NCI-H2196 treated with DMSO at 0.1 percent for 48 hours (cell line): Measurements from ENCODE around the gene HLA-DOB.

Experiments used
- DNase-seq: peaks from one replicate; lab custom pipeline; 2025; ENCODE audit not compliant: unreplicated experiment; lab: John Stamatoyannopoulos, UW

Gene HLA-DOB

DNA sequence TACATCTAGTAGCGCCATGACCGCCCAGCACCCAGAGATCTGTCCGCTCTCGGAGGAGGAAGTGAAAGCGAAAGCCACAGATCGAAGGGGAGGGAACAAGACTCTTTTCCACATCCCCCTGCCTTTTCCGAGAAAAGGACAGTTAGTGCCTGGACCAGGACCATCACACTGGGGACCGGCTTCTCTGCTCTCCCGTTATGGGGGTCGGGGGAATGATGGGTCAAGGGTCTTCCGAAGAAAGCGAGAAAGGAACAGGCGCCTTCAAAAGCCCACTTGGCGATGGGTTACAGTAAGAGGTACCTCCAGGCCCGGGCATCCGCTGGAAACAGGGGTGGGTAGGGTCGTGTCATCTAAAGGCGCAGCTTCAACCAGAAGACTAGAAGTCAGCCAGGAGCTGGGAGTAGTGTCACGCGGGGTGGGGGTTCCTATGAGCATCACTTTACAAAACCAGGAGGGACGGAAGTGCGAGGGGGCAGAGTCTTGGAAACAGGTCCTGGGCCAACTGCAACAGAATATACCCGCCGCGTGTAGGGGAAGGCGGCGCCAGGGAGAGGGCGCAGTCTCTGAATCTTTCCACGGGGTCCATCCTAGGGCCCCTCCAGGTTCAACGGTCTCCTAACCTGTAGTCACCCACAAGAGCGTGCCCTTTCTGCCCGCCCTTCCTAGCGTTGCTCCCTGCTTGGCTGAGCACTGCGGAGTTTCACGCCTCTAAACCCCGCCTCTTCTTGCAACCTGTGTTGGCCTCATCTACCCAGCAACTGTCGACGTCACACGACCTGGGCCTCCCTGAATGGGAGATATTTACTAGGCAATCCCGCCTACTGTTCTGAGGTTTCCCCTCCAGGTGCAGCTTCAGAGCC, 27.4 kb upstream of the HLA-DOB start, which contains the start of gene PSMB8:
TSS of gene PSMB8 (minus strand) at position 69 of the 860 bp plus-strand sequence. CDS start at position 18, 51 bp downstream.
- DNase-seq, result peak; percentile 97

DNA sequence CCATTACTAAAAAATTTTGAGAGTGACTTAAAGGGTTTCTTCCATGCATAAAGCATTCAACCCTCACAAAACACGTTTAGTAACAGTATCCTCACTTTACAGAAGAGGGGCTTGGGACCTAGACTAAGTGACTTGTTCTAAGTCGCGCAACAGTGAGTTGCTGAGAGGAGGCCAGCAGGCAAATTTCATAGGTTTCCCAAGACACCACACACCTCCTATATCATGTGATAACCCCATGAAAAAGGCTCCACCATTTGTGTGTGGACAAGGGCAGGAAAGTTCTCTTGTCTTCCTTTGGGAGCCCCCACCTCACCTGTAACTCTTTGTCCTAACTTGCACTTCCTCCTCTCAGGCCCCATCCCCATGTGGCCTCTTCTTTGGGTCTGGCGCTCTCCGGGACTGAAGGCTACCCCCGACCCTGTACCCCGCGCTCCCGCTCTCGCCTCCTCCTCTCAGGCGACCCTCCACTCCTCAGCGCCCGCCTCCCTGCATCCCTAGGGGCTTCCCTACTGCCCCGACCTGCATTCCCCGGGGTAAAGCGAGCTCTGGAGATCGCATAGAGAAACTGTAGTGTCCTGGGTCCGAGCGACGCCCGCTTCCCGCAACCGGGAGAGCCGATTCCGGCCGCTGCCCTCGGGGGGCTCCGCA, 26.7 kb upstream of the HLA-DOB start:
- no peak for DNase-seq

DNA sequence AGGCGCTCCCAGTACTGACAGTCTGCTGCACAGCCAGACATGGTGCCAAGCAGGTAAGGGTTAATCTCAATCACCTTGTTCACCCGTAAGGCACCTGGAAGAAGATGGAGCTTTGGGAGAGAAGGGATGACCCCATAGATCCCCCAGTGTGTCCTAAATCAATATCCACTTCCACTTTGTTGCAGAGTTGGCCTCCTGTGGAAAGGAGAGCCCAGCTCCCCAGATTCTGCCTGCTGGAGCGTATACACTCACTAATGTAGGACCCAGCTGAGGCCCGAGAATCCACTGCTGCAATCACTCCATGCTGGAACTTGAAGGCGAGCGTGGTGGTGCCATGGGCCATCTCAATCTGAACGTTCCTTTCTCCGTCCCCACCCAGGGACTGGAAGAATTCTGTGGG, 25.9 kb upstream of the HLA-DOB start:
- no peak for DNase-seq

DNA sequence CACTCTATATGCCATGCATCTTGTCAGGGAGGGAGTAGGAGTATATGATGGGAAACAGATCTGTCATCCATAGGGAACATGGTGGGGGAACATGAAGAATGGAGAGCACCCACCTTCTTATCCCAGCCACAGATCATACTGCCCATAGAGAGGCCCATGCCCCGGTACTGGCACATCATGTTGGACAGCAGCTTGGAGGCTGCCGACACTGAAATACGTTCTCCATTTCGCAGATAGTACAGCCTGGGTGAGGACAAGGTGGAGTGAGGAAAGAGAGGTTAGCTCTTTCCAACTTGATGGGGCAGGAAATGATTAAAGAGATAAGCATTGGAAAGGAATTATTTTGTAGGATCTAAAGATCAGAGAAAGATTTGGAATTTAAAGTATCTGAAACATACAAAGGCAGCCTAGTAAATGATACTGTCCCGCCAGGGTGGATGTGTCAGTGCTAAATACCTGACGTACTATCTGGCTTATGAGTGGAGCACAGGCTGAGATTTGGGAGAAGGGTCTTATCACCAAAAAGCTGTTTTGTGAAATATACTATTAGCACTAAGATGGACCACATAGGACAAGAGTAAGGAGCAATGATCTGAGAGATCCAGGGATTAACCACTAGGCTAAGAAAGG, 25.3 kb upstream of the HLA-DOB start:
- no peak for DNase-seq

DNA sequence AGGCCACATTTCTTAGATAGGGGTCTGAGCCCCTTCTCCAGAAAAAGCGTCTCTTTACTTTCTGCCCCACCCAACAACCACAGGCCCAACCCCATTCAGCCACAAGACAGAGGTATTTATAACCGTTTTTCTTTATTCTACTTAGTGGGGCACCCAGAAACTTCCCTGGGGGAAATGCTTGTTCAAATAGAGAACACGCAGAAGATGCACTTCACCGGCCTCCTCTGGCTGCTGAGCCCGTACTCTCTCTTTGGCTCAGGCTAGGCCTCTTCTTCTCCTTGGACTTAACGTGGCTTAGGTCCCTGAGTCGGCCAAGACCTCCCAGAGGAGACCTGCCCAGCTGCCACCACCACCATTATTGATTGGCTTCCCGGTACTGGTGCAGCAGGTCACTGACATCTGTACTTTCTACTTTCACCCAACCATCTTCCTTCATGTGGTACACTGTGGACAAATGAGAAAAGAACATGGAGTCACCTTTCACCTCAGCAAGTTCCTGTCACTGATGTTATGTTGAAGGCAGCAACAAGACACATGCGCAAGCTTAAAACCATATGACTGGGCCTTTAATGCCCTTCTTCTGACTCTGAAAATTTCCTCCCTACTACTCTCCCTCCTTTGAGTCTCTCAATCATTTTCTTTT, 23.9 kb upstream of the HLA-DOB start:
- DNase-seq, result no peak

DNA sequence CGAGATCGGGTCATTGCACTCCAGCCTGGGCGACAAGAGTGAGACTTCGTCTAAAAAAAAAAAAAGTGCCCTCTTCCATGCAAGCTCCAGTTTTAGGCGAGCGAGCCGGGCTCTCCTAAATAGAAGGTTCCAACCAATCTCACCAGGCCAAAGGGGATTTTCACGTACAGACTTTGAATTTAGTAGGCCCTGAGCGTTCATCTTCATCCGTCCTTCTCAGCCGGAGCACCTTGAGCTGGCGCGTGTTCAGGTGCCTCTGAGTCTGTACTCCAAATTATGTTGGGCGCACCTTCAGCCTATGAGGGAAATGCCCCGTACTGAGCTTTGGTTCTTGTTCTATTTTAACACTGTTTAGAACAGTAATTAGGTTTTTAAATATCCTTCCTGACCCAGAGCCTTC, 22.6 kb upstream of the HLA-DOB start:
- no peak for DNase-seq

DNA sequence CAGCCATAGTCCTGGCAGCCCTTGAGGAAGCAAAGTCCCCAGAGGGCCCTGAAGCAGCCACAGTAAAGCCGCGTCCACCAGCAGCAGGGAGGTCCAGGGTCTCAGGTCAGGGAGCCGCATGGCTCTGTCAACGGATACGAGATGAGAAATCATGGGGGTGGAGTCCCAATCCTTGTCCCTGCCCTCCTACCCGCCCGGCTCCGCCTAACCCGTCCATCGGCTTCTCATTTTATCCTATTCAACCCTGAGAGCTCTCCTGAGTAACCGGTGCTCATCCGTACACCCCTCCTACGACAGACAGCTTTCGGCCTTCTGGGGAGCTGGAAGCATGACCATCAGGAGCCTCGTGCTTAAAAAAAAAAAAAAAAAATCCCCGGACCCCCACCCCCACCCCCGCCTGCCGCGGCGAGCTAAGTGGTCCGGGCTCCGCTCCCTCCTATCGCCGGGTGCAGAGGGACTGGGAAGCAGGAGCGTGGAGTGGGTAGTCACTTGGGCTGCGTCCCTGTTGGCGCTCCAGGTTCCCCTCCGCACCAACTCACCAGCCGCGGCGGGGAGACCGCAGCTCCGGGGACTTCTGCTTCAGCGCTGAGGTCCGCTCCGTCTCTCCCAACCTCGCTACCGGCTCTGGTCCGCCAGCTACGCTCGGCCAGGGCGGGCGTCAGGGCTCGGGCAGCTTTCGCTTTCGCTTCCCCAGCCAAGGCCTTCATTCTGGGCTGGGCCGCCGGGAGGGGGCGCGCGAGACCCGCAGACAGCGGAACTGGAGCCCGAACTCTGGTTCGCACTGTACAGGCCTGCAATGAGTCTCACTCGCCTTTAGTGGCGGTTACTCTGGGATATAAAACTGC, 21.5 kb upstream of the HLA-DOB start, which contains the start of gene TAP2:
TSS of gene TAP2 (minus strand) at position 626 of the 845 bp plus-strand sequence. CDS start at position 120, 506 bp downstream.
- peak; percentile 86 for DNase-seq

DNA sequence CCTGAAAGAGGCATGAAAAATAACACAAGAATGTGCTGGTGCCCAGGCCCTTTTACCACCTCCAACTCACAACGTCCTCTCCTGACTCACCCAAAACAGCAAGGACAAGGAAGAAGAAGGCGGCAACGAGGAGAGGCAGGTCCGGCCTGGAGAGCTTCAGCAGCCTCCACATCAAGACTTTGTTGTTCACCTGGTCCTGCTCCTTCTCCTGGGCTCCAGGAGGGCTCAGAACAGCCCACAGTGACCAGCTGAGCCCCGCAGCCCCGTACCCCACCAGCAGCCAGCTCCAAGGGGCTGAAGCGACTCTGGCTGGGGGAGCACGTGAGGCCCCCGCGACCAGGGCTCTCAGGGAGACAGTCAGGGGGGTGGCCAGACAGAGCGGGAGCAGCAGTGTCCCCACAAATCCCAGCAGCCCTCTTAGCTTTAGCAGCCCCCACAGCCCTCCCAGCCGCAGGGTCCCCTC, 20.9 kb upstream of the HLA-DOB start:
- no peak for DNase-seq

DNA sequence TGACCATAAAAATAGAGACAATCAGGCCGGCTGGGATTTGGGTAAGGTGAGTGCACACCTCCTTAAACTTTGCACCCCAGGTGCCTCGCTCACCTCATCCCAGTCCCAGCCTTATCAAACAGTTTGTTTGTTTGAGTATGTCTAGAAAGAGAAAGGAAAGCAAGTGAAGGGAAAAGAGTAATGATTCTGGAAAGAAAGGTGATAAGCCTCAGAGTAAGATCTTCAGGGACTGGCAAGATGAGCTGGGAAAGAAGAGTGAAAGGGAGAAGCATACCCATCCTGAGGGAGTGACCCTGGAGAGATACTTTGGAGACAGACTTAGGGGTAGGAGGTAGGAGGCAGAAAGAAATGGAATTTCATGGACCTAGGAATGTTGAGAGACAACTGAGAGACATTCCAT, 20.1 kb upstream of the HLA-DOB start:
- no peak for DNase-seq

DNA sequence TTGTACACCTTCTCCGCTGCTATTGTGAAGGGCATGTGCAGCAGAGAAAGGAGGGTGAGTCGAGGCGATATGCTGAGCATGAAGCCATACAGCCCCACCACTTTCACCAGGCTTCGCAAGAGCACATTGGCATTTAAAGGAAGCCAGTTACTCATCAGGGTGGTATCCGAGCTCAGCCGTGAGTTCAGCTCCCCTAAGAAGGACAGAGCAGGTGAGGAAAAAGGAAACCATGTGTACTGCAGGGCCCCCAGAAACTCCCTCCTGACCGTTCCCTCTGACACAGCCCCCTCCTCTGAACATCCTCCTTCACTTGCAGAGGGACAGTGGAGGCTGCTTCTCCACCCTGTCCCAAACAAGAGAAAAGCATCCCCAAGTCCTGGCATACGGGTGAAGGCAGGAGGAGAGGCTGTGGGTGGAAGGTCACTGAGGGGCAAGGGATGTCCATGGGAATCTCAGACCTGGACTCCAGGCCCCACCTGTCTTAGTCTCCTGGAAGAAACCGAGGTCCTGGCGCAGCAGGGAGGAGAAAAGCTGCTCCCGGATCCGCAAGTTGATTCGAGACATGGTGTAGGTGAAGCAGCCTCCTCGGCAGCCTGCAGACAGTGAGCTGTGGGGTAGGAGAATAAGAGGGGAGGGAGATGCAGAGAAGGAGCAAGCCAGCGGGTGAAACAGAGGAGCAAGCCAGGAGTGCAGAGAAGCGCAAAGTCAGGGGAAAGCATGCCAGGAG, 18.5 kb upstream of the HLA-DOB start:
- DNase-seq, result no peak

DNA sequence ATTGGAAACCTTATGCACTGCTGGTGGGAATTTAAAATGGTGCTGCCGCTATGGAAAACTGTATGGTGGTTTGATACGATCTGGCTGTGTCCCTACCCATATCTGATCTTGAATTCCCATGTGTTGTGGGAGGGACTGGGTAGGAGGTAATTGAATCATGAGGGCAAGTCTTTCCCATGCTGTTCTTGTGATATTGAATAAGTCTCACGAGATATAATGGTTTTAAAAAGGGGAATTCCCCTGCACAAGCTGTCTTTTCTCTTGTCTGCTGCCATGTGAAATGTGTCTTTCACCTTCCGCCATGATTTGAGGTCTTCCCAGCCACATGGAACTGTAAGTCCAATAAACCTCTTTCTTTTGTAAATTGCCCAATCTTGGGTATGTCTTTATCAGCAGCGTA, 16.9 kb upstream of the HLA-DOB start:
- DNase-seq, result no peak

DNA sequence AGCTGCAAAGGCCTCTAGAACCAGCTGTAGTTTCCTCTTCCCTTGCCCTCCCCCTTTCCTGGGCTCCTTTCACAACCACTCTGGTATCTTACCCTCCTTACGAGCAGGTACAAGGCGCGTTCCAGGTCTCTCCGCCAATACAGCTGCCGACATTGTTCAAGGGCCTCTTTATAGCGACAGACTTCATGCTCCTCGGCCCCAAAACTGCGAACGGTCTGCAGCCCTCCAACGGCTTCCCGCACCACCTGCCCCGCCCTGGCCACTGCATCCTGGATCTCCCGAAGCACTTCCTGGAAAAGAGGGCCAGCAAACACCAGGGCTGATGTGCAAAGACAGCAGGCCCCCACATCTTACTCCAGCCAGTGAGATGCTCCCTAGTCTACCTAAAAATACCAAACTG, 15.7 kb upstream of the HLA-DOB start:
- no peak for DNase-seq

DNA sequence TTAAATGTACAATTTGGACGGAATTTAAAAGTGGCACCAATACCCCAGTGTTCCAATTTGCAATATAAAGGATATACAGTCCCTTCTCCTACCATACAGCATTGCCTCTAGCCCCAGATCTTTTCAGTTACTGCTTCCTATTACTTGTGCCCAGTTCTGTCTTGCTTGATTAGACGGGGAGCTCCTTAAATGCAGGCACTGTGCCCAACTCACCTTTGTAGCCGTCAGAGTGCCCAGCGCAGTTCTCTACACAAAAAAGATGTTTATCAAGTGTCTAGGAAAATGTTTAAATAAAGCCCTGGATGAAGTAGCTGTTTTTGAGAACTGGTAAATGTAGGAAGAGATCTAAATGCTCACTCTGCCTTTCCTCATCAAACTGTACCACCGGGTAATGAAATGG, 14.1 kb upstream of the HLA-DOB start:
- DNase-seq, result no peak

DNA sequence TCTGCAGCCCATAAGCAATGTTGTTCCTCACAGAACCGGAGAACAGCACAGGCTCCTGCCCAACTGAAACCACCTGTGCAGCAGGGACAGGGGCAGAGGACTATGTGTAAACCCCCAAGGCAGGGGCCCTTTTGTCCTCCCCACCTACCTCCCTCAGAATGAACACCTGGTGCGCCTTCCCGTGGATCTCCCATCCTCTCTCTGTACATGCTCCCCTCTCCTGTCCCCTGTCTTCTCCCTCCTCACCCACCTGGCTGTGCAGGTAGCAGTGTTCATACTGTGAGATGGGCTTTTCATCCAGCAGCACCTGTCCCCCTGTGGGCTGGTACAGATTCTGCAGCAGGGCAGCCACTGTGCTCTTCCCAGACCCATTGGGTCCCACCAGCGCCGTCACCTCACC, 13.2 kb upstream of the HLA-DOB start:
- DNase-seq, result no peak

DNA sequence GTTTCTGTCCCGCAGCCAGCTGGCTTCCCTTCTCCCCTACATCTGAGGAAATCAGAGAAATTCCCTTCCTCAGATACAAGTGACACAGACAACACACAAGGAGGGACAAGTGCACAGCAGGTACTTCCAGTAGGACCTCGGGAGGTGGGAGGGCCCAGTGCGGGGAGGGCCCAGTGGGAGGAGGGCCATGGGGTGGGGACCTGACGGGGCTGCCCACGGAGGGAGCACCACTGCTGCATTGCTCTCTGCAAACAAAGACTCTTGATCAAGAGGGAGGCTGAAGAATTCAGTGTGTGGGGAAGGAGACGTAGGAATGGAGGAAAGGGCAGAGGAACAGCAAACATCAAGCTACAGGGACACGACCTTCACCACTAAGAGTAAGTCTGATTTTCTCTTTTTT, 12.7 kb upstream of the HLA-DOB start:
- DNase-seq, result no peak

DNA sequence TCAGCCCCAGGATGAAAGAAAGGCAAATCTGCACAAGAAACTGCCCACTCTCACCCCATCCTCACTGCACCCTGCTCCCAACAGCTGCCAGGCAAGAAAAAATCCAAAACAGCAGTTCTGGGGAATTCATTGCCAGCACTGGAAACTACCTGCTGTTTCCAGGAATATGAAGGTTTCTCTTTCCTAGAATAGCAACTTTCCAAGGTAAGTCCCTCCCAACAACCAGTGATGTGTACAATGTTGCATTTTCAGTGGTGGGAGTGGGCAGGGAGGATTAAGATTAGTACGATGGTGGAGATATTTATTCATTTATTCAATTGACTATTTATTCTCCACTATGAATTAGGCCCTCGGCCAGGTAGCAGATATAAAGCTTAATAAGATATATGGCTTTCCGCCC, 10.2 kb upstream of the HLA-DOB start:
- no peak for DNase-seq

DNA sequence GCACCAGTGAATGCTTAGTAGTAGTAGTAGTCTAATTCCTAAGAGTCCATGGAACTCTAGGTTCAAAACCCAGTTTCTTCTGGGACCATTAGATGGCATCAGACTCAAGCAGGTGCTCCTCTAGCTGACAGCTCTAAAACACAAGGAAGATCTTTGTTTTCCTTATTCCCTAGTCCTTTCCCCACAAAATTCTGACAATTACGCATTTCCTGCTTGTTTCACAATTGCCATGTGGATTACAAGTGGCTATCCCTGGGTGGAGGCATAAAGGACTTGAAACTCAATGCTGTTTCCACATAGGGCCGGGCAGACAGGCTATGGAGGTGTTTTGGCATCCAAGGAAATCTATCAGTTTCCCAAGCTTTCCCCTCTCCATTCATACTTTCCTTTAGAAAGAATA, 9.2 kb upstream of the HLA-DOB start:
- DNase-seq, result no peak

DNA sequence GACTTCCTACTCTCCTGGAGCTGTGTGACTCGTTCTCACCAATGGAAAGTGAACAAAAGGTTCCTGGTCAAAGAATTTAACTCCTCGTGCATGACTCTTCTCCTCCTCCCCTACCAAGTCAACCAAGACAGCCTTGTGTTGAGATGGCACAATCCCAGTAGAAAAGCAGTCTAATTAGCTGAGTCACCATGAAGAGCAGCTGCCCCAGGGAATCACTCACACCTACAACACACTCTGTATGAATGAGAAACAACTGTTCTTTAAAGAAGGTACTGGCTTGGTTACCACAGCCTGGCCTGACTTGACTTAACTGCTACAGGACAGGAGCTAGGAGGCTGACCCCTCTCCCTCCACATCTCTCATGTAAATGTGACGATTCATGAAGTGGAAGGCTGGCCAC, 2.9 kb upstream of the HLA-DOB start:
- DNase-seq, result no peak

DNA sequence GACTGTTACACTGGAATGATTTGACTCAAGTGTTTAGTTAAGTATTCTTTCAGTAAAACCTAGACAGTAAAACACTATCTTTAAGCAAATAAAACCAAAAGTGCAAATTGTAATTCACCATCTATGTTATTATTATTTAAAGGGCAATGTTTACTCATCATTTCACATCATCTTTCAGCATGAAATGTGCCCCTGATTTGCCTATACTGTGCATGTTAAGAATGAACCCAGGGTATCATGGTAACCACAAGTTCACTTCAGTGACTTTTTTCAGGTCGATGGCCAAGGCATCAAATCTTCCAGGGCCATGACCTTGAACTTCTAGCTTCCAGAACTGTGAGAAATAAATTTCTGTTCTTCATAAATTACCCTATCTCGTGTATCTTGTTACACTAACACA, 2.1 kb upstream of the HLA-DOB start:
- DNase-seq, result no peak

DNA sequence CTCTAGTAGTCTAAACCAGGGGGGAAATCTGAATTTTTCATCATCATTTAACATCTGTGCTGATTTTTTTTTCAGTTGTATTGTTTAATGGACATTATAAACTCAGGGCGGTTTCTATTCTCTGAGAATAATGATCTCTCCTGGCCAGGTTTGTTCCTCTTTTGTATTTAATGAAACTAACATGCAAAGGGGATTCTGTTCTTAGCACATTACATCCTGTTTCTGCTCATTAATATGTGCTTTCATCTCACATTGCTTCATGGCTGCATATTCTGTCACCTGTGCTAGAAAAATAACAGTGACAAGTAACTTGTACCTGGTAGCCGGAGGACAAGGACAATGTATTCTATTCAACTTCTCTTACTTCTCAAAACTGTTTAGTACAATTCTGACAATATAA, 806 bp downstream of the HLA-DOB start:
- no peak for DNase-seq
